K562 (cell line): ENCODE measurements around the gene MAL. TPM values are rescaled to one million over a fixed set of nuclear protein-coding genes. Genes with fewer than 3 reads are reported as not detected.

Source experiments
- NRF1 ChIP-seq, 2 experiments: fragments of 450-650 bp; IDR thresholded peaks in 1 of 2; conservative IDR thresholded peaks in 1 of 2; 2 replicates each; pipeline ENCODE4 v1.6.1; 2014; ENCODE audit warnings: mild to moderate bottlenecking in 2 of 2
- REST ChIP-seq, 2 experiments: fragments of 450-650 bp; formaldehyde crosslinking in 1 of 2; IDR thresholded peaks; 2 replicates each; pipeline versions ENCODE4 v1.4.0 to v1.6.1; 2014 to 2020; ENCODE audit warnings: mild to moderate bottlenecking in 2 of 2, borderline replicate concordance in 1 of 2, low read depth in 1 of 2
- YY1 ChIP-seq, 3 experiments: IDR thresholded peaks; 2 replicates each; pipeline ENCODE4 v1.6.1; 2011; ENCODE audit warnings: low read length in 2 of 3, mild to moderate bottlenecking in 2 of 3, moderate library complexity in 2 of 3, borderline replicate concordance in 1 of 3, control low read depth in 1 of 3, low read depth in 1 of 3; ENCODE audit not compliant: insufficient read depth in 3 of 3, insufficient replicate concordance in 2 of 3, control insufficient read depth in 1 of 3, insufficient read length in 1 of 3; ENCODE audit errors: extremely low read depth in 1 of 3
- polyA plus RNA-seq, 8 experiments: library from polyadenylated mRNA; depleted of rRNA in 4 of 8; stranded (reverse) in 5 of 8; unstranded in 3 of 8; fragments of >200 nt; fragmentation: Nextera tagmentation in 2 of 8; fragmentation: Illumina TruSeq in 1 of 8; extraction: Ambion mirVana in 2 of 8; extraction: Trizol in 1 of 8; gene quantifications; 2 replicates each; pipeline versions ENCODE4 v1.2.1 to v1.2.3, GENCODE V29; 2011 to 2014; ENCODE audit warnings: inconsistent platforms in 1 of 8, missing spikeins in 1 of 8
- total RNA-seq, 7 experiments: library from RNA; depleted of rRNA in 6 of 7; stranded (reverse); fragments of >200 nt in 6 of 7; fragmentation: Illumina TruSeq in 2 of 7; extraction: Trizol in 2 of 7; gene quantifications; 2 replicates each; pipeline versions ENCODE4 v1.2.1 to v1.2.3, GENCODE V29; 2011 to 2021; ENCODE audit warnings: low replicate concordance in 1 of 7
- TF ChIP-seq, protein P1 (sequence below): fragments of 250-450 bp; sonication (Bioruptor Pico); IDR thresholded peaks from 2 replicates; pipeline ENCODE4 v1.8.0; 2021; ENCODE audit warnings: mild to moderate bottlenecking, moderate library complexity

MAL gene
- total and polyA plus RNA-seq, 9 of the 15 experiments (the other 6 are each of a cell fraction or from before 2014, with no cell fraction given): not detected

GRCh38 chr2:95022309-95023221 lies 2.9 kb upstream of the MAL start (continued):
- TF ChIP-seq YY1 (IDR thresholded peaks at IDR 0.05; ENCODE audit: borderline replicate concordance in 1 of 3, control insufficient read depth in 1 of 3, extremely low read depth in 1 of 3, insufficient read depth in 3 of 3, insufficient read length in 1 of 3, insufficient replicate concordance in 2 of 3, low read depth in 1 of 3, low read length in 2 of 3) (peak in 2 of 3 experiments; percentile 50 to 51), NRF1 (conservative IDR thresholded peaks at IDR 0.05 in 1 of 2, IDR thresholded peaks at IDR 0.05 in 1 of 2) (0 out of 4 replicates have a peak, but pooled peaks of 1 of the 2 experiments have one; percentile 14), REST (IDR thresholded peaks at IDR 0.05; ENCODE audit: borderline replicate concordance) (peak; percentile 61), REST (CRISPR knock-in tag; IDR thresholded peaks at IDR 0.05; ENCODE audit: low read depth) (no peak)
- TF ChIP-seq, protein P1, sequence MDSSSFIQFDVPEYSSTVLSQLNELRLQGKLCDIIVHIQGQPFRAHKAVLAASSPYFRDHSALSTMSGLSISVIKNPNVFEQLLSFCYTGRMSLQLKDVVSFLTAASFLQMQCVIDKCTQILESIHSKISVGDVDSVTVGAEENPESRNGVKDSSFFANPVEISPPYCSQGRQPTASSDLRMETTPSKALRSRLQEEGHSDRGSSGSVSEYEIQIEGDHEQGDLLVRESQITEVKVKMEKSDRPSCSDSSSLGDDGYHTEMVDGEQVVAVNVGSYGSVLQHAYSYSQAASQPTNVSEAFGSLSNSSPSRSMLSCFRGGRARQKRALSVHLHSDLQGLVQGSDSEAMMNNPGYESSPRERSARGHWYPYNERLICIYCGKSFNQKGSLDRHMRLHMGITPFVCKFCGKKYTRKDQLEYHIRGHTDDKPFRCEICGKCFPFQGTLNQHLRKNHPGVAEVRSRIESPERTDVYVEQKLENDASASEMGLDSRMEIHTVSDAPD (CRISPR knock-in tag): no peak
